ENCODE results near the gene OSBPL5. TPM values are rescaled to one million over a fixed set of nuclear protein-coding genes. Genes with fewer than 3 reads are reported as not detected.

Gene OSBPL5
- total RNA-seq, 1 experiment from 2014 or later = 115 TPM

- no TSS peak for BruUV-seq (replicated peaks)
- ChIA-PET CTCF (interaction anchor here (1.6 to 13.3 kb wide), 3 partner anchors 10 to 44 kb away, joined by 6 to 113 read pairs (median 54); no protein-coding TSS in a partner anchor), POLR2A (interaction anchor here (1.5 kb wide), 1 partner anchor 9 kb away, joined by 6 read pairs; the partner anchor contains the start of gene CARS1)
- Mint-ChIP-seq H3K4me3 (ENCODE audit: unreplicated experiment) (no peak overlapping the region), H3K4me1 (ENCODE audit: insufficient read depth, unreplicated experiment) (peaks cover 17% of the 10 kb centered on the region), H3K27ac (ENCODE audit: low read depth, unreplicated experiment) (peak overlapping the region; percentile 51), H3K9me3 (ENCODE audit: unreplicated experiment) (no peaks in the 10 kb centered on the region), H3K27me3 (ENCODE audit: insufficient read depth, unreplicated experiment) (no peaks in the 10 kb centered on the region), H3K36me3 (ENCODE audit: insufficient read depth, unreplicated experiment) (peaks cover 41% of the 10 kb centered on the region)
- intact Hi-C loops (cut with micrococcal nuclease) = no loop called here
- no peak for TF ChIP-seq CTCF (IDR thresholded peaks at IDR 0.05; ENCODE audit: unreplicated experiment)
- no peak for DNase-seq (ENCODE audit: unreplicated experiment)
These were observed 117.5 kb downstream of the OSBPL5 start for GRCh38 chr11:3047637-3048036.

GRCh38 chr11:3046641-3047040 is 118.5 kb downstream of the OSBPL5 start:
- BruUV-seq (replicated peaks) = no TSS peak
- peaks cover 20% of the 10 kb centered on the region for H3K4me1 Mint-ChIP-seq (ENCODE audit: insufficient read depth, unreplicated experiment)
- POLR2A ChIA-PET = interaction anchor here (1.5 kb wide), 1 partner anchor 10 kb away, joined by 6 read pairs; the partner anchor contains the start of gene CARS1

GRCh38 chr11:3046190-3046589 is 118.9 kb downstream of the OSBPL5 start:
- H3K4me3 Mint-ChIP-seq (ENCODE audit: unreplicated experiment) = no peak overlapping the region
- no TSS peak for BruUV-seq (replicated peaks)
- DNase-seq (ENCODE audit: unreplicated experiment) = no peak
- H3K27me3 Mint-ChIP-seq (ENCODE audit: insufficient read depth, unreplicated experiment) = no peaks in the 10 kb centered on the region
- H3K36me3 Mint-ChIP-seq (ENCODE audit: insufficient read depth, unreplicated experiment) = peaks cover 54% of the 10 kb centered on the region
- no peaks in the 10 kb centered on the region for H3K9me3 Mint-ChIP-seq (ENCODE audit: unreplicated experiment)
- intact Hi-C loops (cut with micrococcal nuclease) = no loop called here
- no peak overlapping the region for H3K27ac Mint-ChIP-seq (ENCODE audit: low read depth, unreplicated experiment)
- CTCF ChIA-PET = interaction anchor here (0.6 to 13.3 kb wide), 6 partner anchors 9 to 216 kb away, joined by 3 to 113 read pairs (median 3); no protein-coding TSS in a partner anchor
- POLR2A ChIA-PET = interaction anchor here (1.5 kb wide), 1 partner anchor 11 kb away, joined by 6 read pairs; the partner anchor contains the start of gene CARS1
- H3K4me1 Mint-ChIP-seq (ENCODE audit: insufficient read depth, unreplicated experiment) = peaks cover 23% of the 10 kb centered on the region
- TF ChIP-seq CTCF (IDR thresholded peaks at IDR 0.05; ENCODE audit: unreplicated experiment) = no peak

More at GRCh38 chr11:3046641-3047040, 118.5 kb downstream of the OSBPL5 start:
- TF ChIP-seq CTCF (IDR thresholded peaks at IDR 0.05; ENCODE audit: unreplicated experiment) = no peak
- CTCF ChIA-PET = interaction anchor here (0.6 to 13.3 kb wide), 9 partner anchors 9 to 362 kb away, joined by 3 to 113 read pairs (median 3); partner anchors contain the start of gene CARS1
- Mint-ChIP-seq H3K27ac (ENCODE audit: low read depth, unreplicated experiment) (no peak overlapping the region), H3K36me3 (ENCODE audit: insufficient read depth, unreplicated experiment) (peaks cover 49% of the 10 kb centered on the region), H3K27me3 (ENCODE audit: insufficient read depth, unreplicated experiment) (no peaks in the 10 kb centered on the region), H3K4me3 (ENCODE audit: unreplicated experiment) (no peak overlapping the region), H3K9me3 (ENCODE audit: unreplicated experiment) (no peaks in the 10 kb centered on the region)
- DNase-seq (ENCODE audit: unreplicated experiment) = no peak
- intact Hi-C loops (cut with micrococcal nuclease) = no loop called here

GRCh38 chr11:3044915-3045314 is 120.2 kb downstream of the OSBPL5 start:
- intact Hi-C loops (cut with micrococcal nuclease) = no loop called here
- H3K27ac Mint-ChIP-seq (ENCODE audit: low read depth, unreplicated experiment) = no peak overlapping the region
- ChIA-PET POLR2A (no interaction called here), CTCF (interaction anchor here (0.6 to 13.3 kb wide), 3 partner anchors 7 to 70 kb away, joined by 4 to 113 read pairs (median 4); no protein-coding TSS in a partner anchor)
- no peak overlapping the region for H3K4me3 Mint-ChIP-seq (ENCODE audit: unreplicated experiment)
- H3K36me3 Mint-ChIP-seq (ENCODE audit: insufficient read depth, unreplicated experiment) = peaks cover 67% of the 10 kb centered on the region
- no TSS peak for BruUV-seq (replicated peaks)
- peaks cover 14% of the 10 kb centered on the region for H3K4me1 Mint-ChIP-seq (ENCODE audit: insufficient read depth, unreplicated experiment)
- H3K9me3 Mint-ChIP-seq (ENCODE audit: unreplicated experiment) = no peaks in the 10 kb centered on the region
- no peak for TF ChIP-seq CTCF (IDR thresholded peaks at IDR 0.05; ENCODE audit: unreplicated experiment)
- DNase-seq (ENCODE audit: unreplicated experiment) = no peak
- no peaks in the 10 kb centered on the region for H3K27me3 Mint-ChIP-seq (ENCODE audit: insufficient read depth, unreplicated experiment)

Data from MCF 10A (cell line).